Measurements from ENCODE around the gene DUS1L.

Gene DUS1L

DNA sequence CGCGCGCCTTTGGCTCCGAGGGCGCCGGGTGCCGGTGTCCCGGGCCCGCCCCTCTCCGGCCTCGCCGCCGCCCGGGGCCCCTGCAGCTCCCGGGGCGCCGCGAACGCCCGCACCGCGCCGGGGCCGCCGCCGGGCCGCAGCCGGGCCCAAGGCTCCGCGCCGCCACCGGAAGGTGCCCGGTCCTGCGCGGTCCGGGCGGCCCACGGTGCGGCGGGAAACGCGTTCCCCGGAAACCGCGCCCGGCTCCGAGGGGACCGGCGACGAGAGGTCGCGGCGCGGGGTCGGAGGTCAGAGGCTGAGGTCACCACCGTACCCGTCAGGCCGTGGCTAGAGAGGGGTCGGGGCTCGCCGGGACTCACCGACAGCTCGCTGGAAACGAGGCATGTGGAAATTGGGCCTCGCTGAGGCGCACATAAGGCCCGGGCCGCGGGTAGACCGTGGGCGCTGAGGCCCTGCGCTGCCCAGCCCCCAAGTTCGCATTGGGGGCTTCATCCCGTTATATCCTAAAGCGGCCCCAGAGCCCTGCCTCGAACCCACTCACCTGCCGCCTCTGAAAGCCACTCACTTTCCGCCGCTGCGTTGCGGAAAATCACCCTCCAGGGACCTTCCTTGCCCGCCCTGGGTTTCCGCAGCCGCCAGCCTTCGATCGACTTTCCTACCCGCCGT, at the start of gene DUS1L:
Gene DUS1L (minus strand): TSS at position 167 of the 666 bp plus-strand sequence. CDS start 745 bp downstream, outside the sequence.
- DNase-seq: peak in 39 of 51 donors; percentile 8 to 75 (median 36)

DNA sequence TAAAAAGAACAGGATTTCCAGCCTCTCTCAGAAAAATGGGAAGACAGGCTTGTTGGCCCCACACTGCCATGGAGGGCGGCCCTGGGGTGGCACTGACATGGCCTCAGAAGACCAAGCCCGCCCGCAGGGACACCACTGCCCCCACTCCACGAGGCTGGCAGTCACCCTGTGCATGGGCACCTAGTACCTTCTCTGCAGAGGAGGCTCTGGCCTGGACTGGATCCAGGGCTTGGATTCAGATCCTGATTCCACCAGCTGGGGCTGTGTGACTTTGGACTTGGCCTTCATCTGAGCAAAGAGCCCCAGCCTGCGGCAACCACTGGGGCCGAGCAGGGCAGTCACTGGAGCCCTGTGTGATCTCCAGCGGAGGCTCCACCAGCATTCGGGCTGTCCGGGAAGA, 49.3 kb upstream of the DUS1L start:
- no peak for DNase-seq

DNA sequence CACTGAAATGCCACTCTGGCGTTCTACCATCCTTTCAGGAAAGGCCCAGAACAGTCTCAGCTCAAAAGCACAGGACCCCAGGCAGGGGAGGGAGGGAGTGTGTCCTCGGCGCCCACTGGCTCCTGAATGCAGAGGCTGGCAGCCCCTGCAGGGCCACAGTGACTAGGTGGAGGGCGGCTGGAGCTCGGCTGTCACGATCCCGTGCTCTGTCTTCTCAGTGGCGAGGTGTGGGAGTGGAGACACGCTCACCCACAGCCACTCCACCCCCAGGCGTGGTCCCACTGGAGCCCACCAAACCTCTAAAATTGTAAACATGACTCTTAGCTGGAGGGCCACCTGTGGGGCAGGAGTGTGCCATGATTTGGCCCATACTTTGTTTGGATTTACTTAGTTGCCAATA, 48.8 kb upstream of the DUS1L start:
- DNase-seq: no peak

- no peak for DNase-seq
These were observed 48.3 kb upstream of the DUS1L start for GRCh38 chr17:82113941-82114340.

DNA sequence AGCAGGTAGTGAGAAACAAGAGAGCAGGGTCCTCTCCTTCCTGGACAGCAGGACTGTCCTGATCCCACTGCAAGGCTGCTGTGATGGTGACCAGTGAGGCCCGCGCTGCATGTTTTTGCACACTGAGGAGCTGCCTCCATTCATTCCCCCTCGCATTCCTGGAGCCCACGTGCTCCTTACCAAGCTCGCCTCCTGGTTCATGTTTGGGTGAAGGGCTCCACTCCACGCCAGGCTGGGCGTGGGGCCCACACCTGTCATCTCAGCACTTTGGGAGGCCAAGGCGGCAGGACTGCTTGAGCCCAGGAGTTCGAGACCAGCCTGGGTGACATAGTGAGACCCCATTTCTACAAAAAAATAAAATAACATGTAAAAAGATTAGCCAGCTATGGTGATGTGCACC, 47.8 kb upstream of the DUS1L start:
- no peak for DNase-seq

DNA sequence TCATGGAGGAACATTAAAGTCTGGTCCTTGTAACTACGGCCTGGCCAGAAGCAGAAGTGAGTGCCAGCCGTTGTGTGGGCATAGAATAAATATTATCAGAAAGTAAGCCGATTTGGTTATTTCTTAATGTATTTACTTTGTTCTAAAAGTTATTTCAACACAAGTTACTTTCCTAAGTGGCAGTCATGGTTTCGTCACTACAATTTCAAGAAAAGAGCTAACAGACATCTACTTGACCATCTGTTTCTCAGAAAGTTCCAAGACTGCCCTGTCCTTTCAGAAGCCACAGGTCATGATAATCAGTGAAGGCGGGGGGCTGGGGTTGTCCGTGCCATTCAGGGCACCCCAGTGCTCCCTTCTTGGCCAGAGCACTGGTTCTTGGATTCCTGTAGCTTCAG, 47.3 kb upstream of the DUS1L start:
- no peak for DNase-seq

DNA sequence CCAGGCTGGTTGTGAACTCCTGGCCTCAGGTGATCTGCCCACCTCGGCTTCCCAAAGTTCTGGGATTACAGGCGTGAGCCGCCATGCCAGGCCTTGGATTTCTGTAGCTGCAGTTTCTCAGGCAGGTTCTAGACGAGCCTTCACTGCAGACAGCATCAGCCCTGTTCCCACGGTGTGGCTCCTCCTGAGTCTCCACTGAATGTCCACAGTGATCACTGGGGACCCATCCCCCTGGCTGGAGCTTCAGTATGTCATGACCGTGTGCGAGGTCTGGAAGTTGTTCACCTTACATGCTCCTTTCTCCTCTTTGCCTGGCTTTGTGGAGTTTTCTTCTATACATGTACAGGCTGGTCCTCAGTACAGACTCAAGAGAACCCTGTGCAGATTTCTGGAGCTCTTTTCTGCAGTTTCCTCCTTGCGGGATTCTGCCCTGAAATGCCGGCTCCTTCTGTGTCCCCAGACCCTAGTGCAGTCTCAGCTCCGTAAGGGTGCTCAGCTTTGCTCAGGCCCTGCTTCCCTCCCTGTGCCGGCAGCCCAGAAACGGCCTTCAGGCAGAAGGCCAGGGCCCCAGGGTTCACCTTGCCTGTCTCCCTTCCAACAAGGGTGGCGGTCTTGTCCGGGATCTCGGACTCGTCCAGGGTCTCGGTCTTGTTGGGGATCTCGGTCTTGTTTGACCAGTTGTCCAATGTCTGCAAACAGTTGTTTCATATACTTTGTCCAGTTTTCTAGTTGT, 46.7 kb upstream of the DUS1L start:
- DNase-seq: no peak

- no peak for DNase-seq
These were observed 44.7 kb upstream of the DUS1L start for GRCh38 chr17:82110298-82110697.

GRCh38 chr17:82108961-82109475, 43.4 kb upstream of the DUS1L start:
- DNase-seq: no peak

GRCh38 chr17:82108496-82108945, 42.9 kb upstream of the DUS1L start:
- DNase-seq: no peak

GRCh38 chr17:82108038-82108437, 42.4 kb upstream of the DUS1L start:
- no peak for DNase-seq

DNA sequence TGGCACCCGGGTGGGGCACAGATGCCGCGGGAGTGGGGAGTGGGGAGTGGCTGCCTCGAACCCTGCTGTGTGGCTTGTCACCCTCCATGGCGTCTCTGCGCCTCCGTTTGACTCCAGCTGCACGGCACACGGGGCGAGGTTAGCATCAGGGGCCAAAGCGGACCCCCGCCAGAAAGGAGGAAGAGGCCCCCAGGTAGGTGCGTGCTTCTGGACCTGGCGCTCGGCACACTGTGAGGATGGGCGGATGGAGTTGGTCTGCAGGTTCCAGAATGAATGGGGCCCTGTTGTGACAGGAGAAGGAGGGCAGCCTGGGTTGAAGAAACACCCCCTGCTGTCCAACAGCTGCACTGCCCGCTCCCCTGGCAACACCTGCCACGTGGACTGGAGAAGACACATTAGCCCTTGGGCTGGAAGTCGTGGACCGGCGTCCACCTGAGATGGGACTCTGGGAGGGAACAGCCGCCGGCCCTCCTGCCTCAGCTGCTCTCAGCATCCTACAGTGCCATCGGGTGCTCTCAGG, 41.8 kb upstream of the DUS1L start:
- DNase-seq: no peak

DNA sequence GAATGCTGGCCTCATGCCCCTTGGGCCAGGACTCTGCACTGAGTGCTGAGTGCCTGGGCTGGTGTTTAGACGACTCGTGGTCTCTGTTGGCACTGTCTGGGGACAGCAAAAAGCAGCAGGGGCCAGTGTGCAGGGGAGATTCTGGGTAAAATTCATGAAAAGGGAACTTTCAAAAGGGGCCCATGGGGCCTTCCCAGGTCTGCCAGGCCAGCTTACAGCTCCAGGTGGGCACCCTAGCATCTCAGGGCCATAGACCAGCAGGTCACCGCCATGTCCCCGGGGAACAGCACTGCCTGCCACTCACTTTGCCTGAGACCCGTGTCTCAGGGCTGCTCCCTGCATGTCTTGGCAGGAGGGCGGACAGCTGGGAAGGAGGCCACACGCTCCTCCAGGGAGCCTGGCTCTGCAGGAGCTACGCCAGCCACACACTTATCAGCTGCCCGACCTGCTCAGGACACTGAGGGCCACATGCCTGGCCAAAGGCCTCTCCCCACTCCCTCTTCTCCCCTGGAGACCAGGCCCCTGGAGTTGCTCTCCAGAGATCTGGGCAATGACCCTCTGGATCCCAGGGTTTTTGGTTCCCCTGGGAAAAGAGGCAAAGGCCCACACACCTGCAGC, 41.2 kb upstream of the DUS1L start:
- peak in 13 of 51 donors; percentile 20 to 60 (median 39) for DNase-seq

- peak in 10 of 51 donors; percentile 24 to 59 (median 42) for DNase-seq
These were observed 40.5 kb upstream of the DUS1L start for GRCh38 chr17:82105882-82106687.

DNA sequence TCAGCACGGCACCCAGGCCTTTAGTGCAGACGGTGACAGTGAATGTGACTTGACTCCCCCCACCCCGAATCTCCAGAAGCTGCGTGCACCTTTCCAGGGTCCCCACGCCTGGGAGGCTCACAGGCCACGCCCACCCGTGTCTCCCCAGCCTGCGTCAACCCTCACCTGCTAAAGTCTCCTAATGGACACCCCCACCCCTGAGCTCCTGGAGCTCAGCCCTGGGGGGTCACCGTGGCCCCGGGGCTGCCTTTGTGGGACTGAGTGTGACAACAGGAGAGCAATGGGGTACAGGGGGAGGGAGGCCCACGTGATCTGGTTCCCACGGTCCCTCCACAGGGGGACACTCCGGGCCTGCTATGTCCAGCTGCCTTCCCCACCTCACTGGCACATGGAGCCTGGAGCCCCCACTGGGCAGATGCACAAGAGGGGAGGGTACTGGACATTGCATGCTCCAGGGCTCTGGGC, 39.8 kb upstream of the DUS1L start:
- no peak for DNase-seq

GRCh38 chr17:82104797-82105416, 39.3 kb upstream of the DUS1L start:
- DNase-seq: no peak

- DNase-seq: peak in 30 of 51 donors; percentile 12 to 67 (median 47)
These were observed 38.2 kb upstream of the DUS1L start for GRCh38 chr17:82103553-82104451.

DNA sequence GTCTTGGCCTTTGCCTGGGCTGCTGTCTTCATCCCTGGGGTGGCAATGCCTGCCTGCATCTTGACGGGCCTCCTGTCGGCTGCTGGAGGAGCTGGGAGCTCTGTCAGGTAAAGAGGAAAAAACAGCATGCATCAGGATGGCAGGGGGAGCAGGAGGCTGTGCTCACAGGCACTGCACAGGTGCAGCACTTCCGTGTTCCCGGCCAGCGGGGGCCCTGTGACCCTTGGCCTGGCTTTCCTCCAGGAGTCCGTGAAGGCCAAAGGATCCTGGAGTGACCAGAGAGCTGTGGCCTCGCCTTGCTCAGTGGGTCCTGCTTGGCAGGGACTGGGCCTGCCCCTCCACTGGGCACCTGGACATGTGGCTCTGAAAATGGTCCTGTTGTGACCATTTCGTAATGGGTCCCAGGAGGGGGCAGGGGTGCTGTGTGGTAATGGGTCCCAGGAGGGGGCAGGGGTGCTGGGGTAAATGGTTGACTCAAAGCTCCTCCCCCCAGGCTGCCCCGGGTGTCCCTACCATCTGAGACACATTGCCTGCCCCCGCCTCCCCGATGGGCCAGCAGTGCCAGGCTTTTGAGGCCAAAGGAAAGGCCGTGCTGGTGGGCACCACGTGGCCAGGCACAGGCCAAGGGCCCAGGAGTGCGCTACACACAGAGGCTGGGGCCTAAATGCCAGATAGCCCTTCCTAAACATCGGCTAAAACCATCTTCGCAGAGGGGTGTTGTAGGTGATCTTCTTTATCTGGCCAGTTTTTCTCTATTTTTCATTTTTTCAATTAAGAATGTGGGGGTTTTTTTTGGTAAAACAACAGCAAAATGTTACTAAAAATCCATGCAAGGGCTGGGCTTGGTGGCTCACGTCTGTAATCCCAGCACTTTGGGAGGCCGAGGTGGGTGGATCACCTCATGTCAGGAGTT, 36.4 kb upstream of the DUS1L start:
- DNase-seq: peak in 17 of 51 donors; percentile 10 to 55 (median 32)
